HG03469 (cell line): ENCODE results near the gene KCNA3.

Experiments
- ATAC-seq: cut with Tn5 transposase; IDR thresholded peaks from one replicate; pipeline ENCODE4 v1.9.1; 2021; ENCODE audit warnings: mild to moderate bottlenecking, moderate library complexity, moderate number of reproducible peaks; ENCODE audit not compliant: unreplicated experiment

KCNA3 gene

DNA sequence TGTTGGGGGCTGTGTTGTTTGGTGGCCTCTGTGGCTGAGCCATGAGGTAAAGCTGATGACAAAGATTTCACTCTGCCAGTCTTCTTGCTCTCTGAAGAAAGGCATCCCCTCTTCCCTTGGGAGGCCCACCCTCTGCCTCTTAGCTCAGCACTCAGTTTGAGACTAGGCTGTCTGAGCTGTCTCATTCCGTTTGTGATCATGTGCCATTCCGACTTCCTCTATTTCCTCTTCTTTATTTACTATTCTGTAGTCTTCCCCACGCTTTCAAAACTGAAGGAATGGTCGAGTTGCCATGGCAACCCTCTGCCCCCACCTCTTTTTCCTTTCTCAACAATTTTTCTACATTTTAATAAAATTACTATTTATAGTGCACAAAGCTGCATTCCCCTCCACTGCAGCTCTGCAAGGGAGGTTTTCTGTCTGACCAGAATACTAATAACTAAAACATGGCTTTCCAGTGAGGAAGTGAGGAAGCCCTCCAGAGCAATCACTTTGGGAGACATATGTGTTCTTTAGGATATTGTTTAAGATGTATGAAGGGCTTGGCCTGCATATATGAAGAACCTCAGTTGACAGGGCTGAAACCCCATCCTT is 30.8 kb downstream of the KCNA3 start:
- no peak for ATAC-seq

DNA sequence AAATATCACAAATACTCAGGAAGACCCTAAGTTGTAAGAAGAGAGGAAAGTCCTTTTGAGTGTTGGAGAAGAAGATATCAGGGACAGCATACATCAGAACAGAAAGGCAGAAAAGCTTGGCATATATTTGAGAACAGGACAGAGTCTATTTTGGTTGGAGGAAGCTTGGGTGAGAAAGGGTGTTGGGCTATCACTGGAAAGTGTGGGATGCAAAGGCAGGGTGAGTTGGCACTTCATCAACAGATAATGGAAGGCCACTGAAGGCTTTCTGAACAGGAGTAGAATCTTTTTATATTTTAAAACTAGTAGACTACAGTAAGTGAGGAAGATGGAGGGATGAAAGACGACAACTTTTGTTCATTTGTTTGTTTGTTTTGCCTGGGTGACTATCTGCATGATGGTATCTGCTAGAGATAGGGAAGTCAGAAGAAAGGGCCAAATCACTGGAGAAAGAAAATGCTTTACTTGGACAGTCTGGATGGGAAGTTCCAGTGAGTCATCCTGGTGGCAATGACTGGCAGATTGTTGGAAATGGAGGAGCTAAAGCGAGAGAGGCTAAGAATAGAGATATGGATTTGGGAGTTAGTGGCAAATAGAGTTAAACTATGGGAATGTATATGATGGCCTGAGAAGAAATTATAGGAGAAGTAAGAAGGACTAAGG is 34.9 kb downstream of the KCNA3 start:
- ATAC-seq, result no peak

DNA sequence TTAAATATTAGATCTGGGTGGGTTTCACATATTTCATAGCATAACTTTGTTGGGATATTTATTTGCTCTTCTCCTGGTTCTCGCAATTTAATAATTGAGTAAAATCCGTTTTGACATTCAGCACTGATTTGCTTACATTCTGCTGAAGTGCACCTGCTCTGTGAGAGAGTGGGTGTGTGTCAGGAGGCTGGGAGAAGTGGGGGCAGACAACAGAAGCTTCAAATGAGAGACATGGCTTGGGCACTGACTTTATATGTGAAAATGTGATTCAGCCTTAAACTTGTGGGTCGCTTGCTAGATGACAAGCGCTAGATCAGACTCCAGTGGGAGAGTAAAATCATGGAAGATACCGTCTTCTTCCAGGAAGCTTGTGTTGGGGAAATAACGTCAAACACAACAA is 36.2 kb downstream of the KCNA3 start:
- ATAC-seq, result no peak

DNA sequence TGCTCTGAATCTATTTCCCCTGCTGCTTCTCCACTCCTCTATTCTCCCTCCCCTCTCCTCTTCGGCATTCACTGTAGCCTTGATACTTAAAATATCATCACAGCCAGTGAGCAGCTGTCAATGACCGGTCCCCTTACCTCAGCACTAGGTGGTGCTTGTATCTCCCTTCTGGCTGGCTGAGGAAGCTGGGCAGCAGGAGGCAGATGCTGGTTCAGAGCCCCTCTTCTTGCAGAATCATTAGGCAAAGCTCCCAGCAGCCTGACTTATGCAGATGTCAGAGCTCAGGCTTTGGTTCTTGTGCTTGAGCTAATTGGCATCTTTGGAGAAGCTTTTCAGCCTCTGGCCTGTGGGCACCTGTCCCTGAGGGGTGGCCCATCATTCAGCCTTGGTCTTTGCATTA is 36.7 kb downstream of the KCNA3 start:
- ATAC-seq, result no peak

DNA sequence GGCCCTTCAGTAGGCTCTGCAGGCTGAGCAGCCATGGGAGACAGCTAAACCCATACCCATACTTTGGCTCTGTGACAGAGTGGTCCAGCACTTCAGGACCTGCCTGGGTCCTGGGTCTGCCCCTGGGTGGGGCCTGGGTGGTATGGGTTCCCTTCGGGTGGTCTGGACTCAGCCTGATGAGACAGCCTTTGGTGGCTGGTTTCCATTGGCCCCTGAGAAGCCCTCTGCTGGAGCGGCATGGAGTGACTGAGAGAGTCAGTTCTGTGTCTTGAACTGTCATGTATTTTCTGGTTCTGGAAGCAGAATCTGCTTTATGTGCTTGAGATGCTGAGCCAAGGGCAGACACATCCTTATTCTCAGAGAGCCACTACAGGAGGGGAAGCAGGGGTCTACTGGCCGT is 37.3 kb downstream of the KCNA3 start:
- ATAC-seq, result no peak

DNA sequence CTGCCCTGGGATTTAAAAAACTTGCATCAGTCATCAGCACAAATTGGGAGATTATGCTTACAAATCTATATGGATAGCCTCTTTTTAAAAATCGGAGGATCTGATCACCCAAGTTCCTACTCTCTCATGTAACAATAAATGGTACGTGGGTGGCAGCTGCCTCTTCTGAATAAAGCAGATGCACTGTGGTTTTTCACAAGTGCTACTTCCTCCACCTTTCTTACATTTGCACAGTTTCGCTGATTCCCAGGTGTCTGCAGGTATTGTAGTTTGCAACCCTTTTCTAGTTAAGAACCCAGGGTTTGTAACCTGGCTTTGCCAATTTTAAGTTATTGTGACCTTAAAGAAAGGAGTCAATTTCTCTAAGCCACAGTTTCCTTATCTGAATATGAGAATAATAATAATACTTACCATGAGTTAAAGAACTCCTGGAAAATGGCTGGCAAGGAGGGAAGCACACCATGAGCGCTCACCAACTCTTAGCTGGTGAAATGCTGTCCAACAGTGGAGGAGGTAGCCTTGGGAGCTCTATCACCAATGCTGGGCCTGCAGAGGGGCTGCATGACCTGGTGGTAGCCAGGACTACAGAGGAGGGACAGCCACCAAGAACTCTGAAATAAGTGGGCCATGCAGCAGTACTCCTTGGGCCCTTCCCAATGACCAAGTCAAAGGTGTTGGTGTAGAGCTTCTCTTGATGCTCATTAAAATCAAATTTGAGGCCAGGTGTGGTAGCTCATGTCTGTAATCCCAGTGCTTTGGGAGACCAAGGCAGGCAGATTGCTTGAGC is 38.4 kb downstream of the KCNA3 start:
- ATAC-seq, result no peak

DNA sequence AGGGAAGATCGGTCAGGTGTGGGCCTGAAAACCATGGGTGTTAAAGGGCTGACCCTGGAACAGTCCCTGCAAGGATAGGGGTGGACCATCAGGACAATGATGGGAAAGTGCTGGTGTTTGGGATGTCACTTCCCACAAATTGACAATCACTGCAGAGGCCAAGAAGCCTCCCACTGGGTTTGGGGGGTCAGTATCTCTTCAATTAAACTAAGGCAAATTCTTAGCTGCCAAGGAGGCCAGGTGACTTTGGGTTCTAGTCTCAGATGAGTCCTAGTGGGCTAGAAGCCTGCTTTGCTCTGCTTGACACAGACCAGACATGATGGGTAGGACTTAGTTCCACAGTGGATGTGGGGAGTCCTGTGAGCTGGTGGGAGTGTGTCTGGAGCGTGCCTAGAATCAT is 39.3 kb downstream of the KCNA3 start:
- ATAC-seq, result no peak

DNA sequence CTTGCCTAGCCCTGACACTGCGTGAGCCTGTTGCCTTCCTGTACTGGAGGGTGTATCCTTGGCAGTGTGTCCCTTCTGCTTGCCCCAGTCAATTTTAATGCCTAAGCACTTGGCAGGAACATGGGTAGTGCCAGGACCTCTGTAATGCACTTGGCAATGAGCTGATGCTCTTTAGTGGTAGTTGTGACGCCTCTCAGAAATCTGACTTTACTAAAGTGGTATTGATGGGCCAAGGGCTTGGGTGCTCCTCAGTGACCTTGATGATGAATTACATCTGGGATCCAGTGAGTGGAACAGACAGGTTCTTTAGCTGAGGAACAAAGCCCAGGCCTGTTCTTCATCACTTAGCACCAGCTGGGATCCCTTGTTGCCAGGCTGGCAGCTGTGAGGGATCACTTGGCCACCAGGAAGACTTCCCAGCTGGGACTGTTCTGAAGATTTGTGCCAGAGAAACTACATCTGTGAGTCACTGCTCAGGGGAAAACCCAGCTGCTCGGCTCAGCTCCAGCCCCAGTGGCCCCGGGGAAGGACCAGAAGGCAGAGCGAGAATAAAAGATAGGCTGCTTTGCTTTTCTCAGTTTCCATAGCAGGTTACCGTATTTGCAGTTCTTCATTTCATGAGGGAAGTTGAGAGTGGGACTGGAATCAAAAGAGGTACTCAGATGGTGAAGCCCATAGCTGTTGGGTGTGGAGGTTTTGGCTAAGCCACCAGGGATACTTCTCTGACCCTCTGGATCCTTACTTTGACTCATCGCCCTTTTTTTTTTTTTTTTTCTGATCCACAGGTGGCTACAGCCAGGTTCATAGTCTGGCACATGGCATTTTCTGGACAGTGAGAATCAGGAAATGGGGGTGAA is 40.1 kb downstream of the KCNA3 start:
- peak; percentile 48 for ATAC-seq

DNA sequence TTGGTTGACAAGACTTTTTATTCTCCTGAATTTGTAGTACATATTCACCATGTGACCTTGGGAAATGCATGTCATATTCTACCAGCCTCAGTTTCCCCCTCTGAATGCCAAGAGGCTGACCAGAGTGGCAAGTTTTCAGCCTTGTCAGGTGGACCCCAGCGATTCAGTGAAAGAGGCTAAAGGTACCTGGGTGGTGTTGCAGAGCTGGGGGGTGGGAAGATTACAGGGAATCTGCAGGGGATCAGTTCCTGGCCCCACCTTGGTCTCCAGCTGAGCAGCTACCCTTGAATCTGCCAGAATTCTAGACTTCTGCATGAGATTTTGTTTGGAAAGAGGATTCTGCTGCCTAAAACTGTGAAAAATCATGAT is 40.7 kb downstream of the KCNA3 start:
- no peak for ATAC-seq

DNA sequence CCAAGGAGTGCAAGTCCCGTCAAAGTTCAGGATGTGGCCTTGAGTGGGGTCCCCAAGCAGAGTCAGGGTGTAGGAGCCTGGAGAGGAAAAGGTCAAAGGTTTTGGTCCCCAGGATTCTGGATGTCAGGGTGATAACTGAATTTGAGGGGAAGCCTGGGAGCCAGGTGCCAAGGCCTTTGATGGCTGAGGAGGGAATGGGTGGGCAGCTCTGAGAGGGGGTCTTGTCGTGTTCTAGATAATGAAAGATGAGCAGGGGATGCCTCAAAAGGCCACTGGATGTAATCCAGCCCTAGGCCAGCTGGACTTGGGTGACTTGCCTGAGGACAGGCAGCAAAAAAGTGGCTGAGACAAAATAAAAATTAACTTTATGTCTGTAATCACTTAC is 41.1 kb downstream of the KCNA3 start:
- ATAC-seq, result no peak

DNA sequence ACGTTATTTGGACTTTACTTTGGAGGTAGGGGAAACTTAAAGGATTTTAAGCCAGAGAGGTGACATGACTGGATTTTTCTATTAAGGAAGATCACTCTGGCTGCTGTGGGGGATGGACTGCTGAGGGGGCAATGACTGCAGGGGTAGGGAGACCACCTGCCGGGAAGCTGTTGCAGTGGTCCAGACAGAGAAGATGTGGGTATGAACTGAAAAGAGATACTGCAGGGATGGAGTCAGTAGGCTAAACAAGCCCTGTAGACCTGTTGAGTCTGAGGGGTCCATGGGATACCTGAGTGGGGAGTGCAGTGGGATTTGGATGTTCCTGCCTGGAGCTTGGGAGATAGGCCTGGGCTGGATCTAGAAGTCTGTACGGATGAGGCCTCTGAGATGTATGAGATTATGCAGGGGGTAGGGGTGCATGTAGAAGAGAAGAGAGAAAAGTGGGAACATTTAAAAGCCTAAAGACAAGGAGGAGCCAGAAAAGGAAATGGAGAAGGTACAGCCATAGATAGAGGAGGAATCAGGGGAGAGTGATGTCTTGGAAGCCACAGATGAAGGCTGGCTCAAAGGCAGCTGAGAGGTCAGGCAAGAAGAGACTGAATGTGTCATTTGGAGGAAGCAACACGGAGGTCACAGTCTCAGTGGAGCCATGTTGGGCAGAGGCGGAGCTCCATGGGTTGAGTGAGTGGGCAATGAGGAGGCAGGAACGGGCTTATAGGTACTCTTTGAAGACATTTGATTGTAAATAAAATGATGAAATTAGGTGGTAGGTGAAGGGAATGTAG is 42.7 kb downstream of the KCNA3 start:
- no peak for ATAC-seq

DNA sequence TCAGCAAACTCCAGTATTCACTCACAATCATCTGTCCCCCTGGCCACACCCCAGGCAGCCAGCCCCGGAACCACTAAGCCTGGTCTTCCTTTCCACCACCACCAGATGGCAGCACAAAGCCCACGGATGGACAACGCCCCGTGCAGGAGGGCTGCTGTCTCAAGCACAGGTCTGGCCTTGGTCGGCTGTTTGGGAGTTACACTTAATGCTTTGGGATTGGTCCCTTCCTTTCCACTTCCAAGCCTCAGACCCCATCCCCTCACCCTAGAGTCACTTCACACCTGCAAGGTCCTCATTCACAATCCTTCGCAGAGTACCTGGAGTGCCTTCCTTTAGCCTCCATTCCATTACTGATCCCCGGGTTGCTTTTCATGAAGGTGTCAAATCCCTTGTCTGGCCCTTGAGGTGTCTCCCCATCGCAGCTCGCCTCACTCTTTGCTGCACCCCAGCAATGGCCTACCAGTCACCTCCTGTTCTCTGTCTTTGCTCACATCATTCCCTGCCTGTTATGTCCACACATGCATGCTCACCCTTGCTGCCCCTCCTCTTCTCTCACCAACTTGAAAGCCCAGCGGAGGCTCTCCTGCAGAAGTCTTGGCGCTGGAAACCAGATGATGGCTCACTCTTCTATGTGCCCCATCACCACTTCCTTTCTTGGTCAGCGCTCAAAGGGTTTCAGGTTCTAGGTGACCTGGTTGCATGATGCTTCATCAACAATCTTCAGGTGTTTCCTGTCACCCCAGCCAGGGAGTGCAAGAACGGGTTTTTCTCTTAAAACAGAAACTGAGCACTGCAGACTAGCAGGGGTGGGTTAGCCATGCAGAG is 43.7 kb downstream of the KCNA3 start:
- no peak for ATAC-seq

DNA sequence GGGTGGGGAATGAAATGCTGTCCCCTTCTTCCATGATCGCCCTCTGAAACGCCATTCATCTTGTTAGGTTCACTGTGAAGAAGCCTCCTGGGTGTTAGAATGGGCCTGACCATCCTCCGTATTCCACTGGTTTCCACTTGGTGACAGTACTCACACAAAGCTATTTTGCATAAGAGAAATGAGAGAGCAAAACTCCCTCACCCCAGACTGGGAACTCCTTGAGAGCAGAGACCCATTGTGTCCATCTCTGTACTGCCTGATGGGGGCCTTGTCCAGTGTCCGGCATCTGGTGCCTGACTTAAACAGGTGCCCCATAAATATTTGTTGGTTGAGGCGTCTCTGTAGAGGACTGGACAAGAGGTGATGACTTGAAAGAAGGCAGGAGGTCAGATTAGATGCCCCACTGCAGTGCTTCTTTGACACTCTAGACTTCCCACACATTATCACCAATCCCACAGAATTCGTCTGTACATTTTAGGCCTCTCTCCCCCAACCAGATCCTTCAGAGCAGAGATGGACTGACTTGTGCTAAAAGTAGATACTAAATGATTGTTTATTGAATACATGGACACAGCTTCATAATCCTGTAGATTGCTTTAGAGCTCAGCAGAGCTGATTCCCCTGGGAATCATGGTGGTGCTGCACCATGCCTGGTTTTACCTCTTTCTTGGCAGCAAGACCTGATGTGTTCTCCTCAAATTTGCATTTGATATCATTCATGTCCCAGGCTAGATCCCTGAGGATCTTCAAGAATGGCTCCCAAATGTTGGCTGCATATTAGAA is 46.2 kb downstream of the KCNA3 start:
- no peak for ATAC-seq

DNA sequence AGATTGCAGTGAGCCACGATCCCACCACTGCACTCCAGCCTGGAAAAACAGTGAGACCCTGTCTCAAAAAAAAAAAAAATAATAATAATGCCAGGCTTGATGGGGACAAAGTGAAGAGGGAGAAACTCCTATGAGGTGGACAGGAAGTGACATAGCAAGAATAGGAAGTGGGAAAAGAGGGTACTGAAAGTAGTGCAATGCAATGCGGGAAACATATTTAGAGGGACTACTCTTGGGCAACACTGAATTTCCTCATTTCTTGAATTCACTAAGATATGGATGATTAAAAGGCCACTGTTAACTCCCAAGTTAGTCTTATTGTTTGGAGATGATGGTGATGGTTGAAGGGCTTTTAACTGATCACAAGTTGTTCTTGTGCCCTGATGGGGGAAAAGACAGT is 47.0 kb downstream of the KCNA3 start:
- no peak for ATAC-seq

DNA sequence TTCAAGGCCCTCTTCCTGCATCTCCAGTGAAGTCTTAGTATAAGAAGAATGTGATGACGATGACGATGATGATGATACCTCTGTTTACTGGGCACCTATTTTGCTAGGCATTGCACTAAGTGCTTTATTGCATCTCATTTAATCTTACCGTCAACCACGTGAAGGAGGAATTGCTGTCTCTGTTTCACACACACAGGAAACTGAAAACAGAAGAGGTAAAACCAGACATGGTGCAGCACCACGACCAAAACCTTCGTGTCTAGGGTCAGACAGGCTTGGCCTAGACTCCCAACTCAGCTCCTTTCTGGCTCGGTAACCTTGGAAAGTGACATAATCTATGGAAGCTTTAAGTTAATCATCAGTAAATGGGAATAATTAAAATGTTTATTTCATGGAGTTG is 47.9 kb downstream of the KCNA3 start:
- no peak for ATAC-seq
